Activated T-helper 2 cell treated with anti-CD3 and anti-CD28 coated beads, Interferon-gamma antibody, Interleukin-2, Interleukin-4, amounts not matched to agents 10 μg/mL and 5 μg/mL and 100 μg/mL, durations not matched to agents 14 hours and 24 hours and 36 hours (primary cell): ENCODE results near the gene PXDC1. TPM values are rescaled to one million over a fixed set of nuclear protein-coding genes. Genes with fewer than 3 reads are reported as not detected.
"Not testable (repeated sequence)": the region's sequence is repeated elsewhere in the genome, so short reads cannot be mapped to it uniquely, and the experiment has no call there.

Source experiments
- DNase-seq: peaks from one replicate; pipeline ENCODE4 v3.0.0; 2021; ENCODE audit warnings: low spot score
- H3K27ac Mint-ChIP-seq: one replicate; pipeline ENCODE4 v1.8.0; 2021; ENCODE audit warnings: mixed read lengths
- H3K27me3 Mint-ChIP-seq: one replicate; pipeline ENCODE4 v1.8.0; 2021; ENCODE audit warnings: low read depth, mixed read lengths
- H3K36me3 Mint-ChIP-seq: one replicate; pipeline ENCODE4 v1.8.0; 2021; ENCODE audit warnings: low read depth, mixed read lengths
- H3K4me1 Mint-ChIP-seq: one replicate; pipeline ENCODE4 v1.8.0; 2021; ENCODE audit warnings: low read depth, mixed read lengths
- H3K4me3 Mint-ChIP-seq: one replicate; pipeline ENCODE4 v1.8.0; 2021; ENCODE audit warnings: low read depth, mild to moderate bottlenecking, moderate library complexity, mixed read lengths
- H3K9me3 Mint-ChIP-seq: one replicate; pipeline ENCODE4 v1.8.0; 2021; ENCODE audit warnings: mixed read lengths
- intact Hi-C: fragments of 100-400 bp; cut with micrococcal nuclease; formaldehyde crosslinking; loops from one replicate; pipeline ENCODE4 v1.15.1; 2023
- total RNA-seq: library from RNA; stranded (reverse); gene quantifications from 2 replicates; pipeline ENCODE4 v1.2.3, GENCODE V29; 2022

PXDC1 gene
- total RNA-seq, 1 donor from 2014 or later: 1.1 TPM

- Mint-ChIP-seq H3K9me3 (no peaks in the 10 kb centered on the region), H3K36me3 (no peaks in the 10 kb centered on the region), H3K4me1 (no peaks in the 10 kb centered on the region), H3K27me3 (peaks cover 21% of the 10 kb centered on the region), H3K4me3 (no peak overlapping the region), H3K27ac (no peak overlapping the region)
- DNase-seq: no peak
- intact Hi-C loops: no loop called here
Observed at GRCh38 chr6:3690506-3690905, 61.0 kb downstream of the PXDC1 start.

DNA sequence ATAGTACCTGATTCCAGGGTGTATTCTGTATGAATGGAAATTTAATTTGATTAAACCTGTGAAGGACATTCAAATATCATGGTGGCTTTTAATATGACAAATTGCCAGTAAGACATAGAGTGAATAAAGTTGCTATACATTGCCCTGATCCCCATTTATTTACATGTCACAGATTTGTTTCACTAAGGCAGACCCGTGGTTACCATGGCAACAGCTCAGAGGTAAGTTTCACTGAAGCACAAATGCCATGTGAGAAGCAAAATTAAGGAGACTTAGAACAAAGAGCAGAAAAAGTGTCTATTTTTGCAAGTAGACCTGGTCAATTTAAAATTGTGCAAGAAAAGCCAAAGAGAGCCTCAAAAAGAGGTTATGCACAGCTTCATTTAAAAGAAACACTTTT is 63.7 kb downstream of the PXDC1 start:
- no peak for DNase-seq
- peaks cover 18% of the 10 kb centered on the region for H3K27me3 Mint-ChIP-seq
- H3K36me3 Mint-ChIP-seq: no peaks in the 10 kb centered on the region
- no peak overlapping the region for H3K4me3 Mint-ChIP-seq
- H3K4me1 Mint-ChIP-seq: no peaks in the 10 kb centered on the region
- intact Hi-C loops: no loop called here
- H3K27ac Mint-ChIP-seq: no peak overlapping the region
- no peaks in the 10 kb centered on the region for H3K9me3 Mint-ChIP-seq

DNA sequence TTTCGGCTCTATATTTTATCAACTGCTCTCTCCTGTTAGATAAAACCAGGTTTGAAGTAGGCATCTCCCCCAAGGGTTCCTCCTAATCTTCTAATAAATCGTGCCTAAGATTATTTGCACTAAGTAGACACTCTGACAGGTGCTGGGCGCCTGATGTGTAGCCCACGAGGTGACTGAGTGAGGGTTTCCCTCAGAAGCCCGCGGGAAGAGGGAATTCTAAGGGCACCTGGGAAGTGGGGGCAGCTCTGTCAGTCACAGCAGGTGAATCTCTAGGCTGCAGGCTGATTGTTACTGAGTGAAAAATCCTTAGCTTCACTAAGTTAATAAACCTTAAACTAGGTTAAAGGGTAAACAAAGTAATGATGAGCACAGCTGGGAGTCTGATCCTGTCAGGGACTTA is 68.2 kb downstream of the PXDC1 start:
- no peak overlapping the region for H3K27ac Mint-ChIP-seq
- no peaks in the 10 kb centered on the region for H3K36me3 Mint-ChIP-seq
- H3K4me1 Mint-ChIP-seq: no peaks in the 10 kb centered on the region
- no peak overlapping the region for H3K4me3 Mint-ChIP-seq
- DNase-seq: no peak
- H3K9me3 Mint-ChIP-seq: no peaks in the 10 kb centered on the region
- H3K27me3 Mint-ChIP-seq: peaks cover 5% of the 10 kb centered on the region
- intact Hi-C loops: no loop called here

DNA sequence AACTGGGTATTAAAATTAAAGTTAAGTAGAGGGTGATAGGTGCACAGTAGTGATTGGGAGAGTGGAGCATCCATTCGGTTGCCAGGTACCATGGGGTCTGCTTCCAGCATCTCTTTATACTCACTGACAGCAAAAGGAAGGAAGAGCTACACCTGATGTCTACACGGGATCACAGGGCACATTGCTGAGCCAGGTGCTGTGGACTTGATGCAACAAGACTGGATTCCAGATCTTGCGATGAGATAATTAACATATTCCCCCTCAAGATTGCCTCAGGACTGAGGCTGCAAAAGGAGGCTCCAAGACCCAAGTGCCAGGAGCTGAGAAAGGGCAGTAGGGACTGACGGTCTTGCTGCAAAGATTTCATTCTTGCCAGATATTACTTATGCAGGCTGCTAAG is 72.6 kb downstream of the PXDC1 start:
- Mint-ChIP-seq H3K9me3 (peaks cover 3% of the 10 kb centered on the region), H3K36me3 (no peaks in the 10 kb centered on the region), H3K27me3 (peaks cover 6% of the 10 kb centered on the region), H3K27ac (no peak overlapping the region), H3K4me3 (no peak overlapping the region), H3K4me1 (no peaks in the 10 kb centered on the region)
- DNase-seq: no peak
- intact Hi-C loops: no loop called here

DNA sequence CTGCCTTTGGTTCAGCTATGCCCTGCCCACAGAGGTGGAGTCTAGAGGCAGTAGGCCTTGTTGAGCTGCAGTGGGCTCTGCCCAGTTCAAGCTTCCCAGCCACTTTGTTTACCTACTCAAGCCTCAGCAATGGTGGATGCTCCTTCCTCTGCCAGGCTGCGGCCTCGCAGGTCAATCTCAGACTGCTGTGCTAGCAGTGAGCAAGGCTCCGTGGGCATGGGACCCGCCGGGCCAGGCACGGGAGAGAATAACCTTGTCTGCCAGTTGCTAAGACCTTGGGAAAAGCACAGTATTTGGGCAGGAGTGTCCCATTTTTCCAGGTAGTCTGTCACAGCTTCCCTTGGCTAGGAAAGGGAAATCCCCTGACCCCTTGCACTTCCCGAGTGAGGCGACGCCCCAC is 73.8 kb downstream of the PXDC1 start:
- H3K27ac Mint-ChIP-seq, H3K4me3 Mint-ChIP-seq, H3K9me3 Mint-ChIP-seq, intact Hi-C loops, H3K27me3 Mint-ChIP-seq, H3K36me3 Mint-ChIP-seq, DNase-seq, H3K4me1 Mint-ChIP-seq: not testable (repeated sequence)

- H3K27me3 Mint-ChIP-seq, intact Hi-C loops, H3K9me3 Mint-ChIP-seq, H3K27ac Mint-ChIP-seq, H3K4me3 Mint-ChIP-seq, DNase-seq, H3K4me1 Mint-ChIP-seq, H3K36me3 Mint-ChIP-seq: not testable (repeated sequence)
Observed at GRCh38 chr6:3677351-3677750, 74.2 kb downstream of the PXDC1 start.

Other genes starting within 250 kb of the PXDC1 start
- 9.1 and 10.0 TPM in 2 replicates for gene FAM50B, start 97.7 kb upstream of the PXDC1 start, total RNA-seq